ACC112 (cell line): ENCODE data around the gene LSM11.
"Not testable (repeated sequence)": the region's sequence is repeated elsewhere in the genome, so short reads cannot be mapped to it uniquely, and the experiment has no call there.

Experiments
- H2AFZ ChIP-seq: fragments of 200-600 bp; sonication (generic); one replicate; pipeline ENCODE4 v1.6.0; 2017; ENCODE audit warnings: antibody characterized with exemption, low read length; ENCODE audit not compliant: unreplicated experiment
- H3K27ac ChIP-seq: fragments of 200-600 bp; sonication (generic); 2 replicates; pipeline ENCODE4 v1.5.1; 2014; ENCODE audit warnings: low read depth, mild to moderate bottlenecking, antibody characterized with exemption, low read length, moderate library complexity
- H3K27me3 ChIP-seq: fragments of 200-600 bp; sonication (generic); 2 replicates; pipeline ENCODE4 v1.6.1; 2014; ENCODE audit warnings: mild to moderate bottlenecking, antibody characterized with exemption, low read length, moderate library complexity, mixed read lengths; ENCODE audit not compliant: insufficient read depth
- H3K36me3 ChIP-seq: fragments of 200-600 bp; sonication (generic); 2 replicates; pipeline ENCODE4 v1.6.1; 2016; ENCODE audit warnings: mild to moderate bottlenecking, antibody characterized with exemption, low read length, moderate library complexity, mixed read lengths; ENCODE audit not compliant: insufficient read depth
- H3K4me1 ChIP-seq: fragments of 200-600 bp; sonication (generic); one replicate; pipeline ENCODE4 v1.6.1; 2016; ENCODE audit warnings: low read length, mixed read lengths; ENCODE audit not compliant: insufficient read depth, unreplicated experiment, control insufficient read depth
- H3K4me3 ChIP-seq: fragments of 200-600 bp; sonication (generic); 2 replicates; pipeline ENCODE4 v1.5.1; 2014; ENCODE audit warnings: mild to moderate bottlenecking, low read depth, low read length
- H3K79me2 ChIP-seq: fragments of 200-600 bp; sonication (generic); one replicate; pipeline ENCODE4 v1.6.0; 2016; ENCODE audit warnings: low read length; ENCODE audit not compliant: control insufficient read depth, unreplicated experiment, insufficient read depth

Gene LSM11

DNA sequence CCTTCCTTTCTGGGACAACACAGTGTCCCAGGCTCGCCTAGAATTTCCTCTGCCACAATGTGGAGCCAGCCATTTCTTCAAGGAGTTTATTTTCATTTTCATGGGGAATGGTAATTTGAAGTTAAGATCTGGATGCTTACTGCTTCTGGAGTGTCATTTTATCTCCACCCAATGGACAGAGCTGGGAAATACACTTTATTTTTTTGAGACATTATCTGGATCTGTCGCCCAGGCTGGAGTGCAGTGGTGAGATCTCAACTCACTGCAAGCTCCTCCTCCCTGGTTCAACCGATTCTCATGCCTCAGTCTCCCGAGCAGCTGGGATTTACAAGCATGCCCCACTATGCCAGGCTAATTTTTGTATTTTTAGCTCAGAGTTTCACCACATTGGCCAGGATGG lies 25.0 kb upstream of the LSM11 start:
- Histone ChIP-seq H3K4me3 (no peak overlapping the region), H3K27me3 (no peaks in the 10 kb centered on the region), H3K27ac (no peak overlapping the region), H2AFZ (no peak overlapping the region), H3K79me2 (no peaks in the 10 kb centered on the region), H3K36me3 (no peaks in the 10 kb centered on the region), H3K4me1 (peaks cover 7% of the 10 kb centered on the region)

- H3K27me3 ChIP-seq, result no peaks in the 10 kb centered on the region
- no peaks in the 10 kb centered on the region for H3K79me2 ChIP-seq
- H3K4me1 ChIP-seq, result peaks cover 7% of the 10 kb centered on the region
- H2AFZ ChIP-seq, result no peak overlapping the region
- H3K36me3 ChIP-seq, result no peaks in the 10 kb centered on the region
- H3K27ac ChIP-seq, result no peak overlapping the region
- H3K4me3 ChIP-seq, result no peak overlapping the region
Measured at GRCh38 chr5:157719245-157719644, 24.3 kb upstream of the LSM11 start.

DNA sequence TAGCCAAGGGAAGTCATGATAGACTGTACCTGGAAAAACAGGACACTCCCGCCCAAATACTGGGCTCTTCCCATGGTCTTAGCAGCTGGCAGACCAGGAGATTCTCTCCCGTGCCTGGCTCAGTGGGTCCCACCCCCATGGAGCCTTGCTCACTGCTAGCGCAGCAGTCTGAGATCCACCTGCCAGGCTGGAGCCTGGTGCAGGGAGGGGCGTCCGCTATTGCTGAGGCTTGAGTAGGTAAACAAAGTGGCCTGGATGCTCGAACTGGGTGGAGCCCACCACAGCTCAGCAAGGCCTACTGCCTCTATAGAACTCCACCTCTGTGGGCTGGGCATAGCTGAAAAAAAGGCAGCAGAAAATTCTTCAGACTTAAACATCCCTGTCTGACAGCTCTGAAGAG lies 22.4 kb upstream of the LSM11 start:
- Histone ChIP-seq H3K27ac (no peak overlapping the region), H3K27me3 (no peaks in the 10 kb centered on the region), H3K36me3 (no peaks in the 10 kb centered on the region), H3K4me1 (peaks cover 7% of the 10 kb centered on the region), H2AFZ (no peak overlapping the region), H3K4me3 (no peak overlapping the region), H3K79me2 (no peaks in the 10 kb centered on the region)

- not testable (repeated sequence) for H3K27me3 ChIP-seq, H3K4me3 ChIP-seq, H3K27ac ChIP-seq, H3K36me3 ChIP-seq, H3K4me1 ChIP-seq, H2AFZ ChIP-seq, H3K79me2 ChIP-seq
Measured at GRCh38 chr5:157722895-157723294, 20.6 kb upstream of the LSM11 start.

DNA sequence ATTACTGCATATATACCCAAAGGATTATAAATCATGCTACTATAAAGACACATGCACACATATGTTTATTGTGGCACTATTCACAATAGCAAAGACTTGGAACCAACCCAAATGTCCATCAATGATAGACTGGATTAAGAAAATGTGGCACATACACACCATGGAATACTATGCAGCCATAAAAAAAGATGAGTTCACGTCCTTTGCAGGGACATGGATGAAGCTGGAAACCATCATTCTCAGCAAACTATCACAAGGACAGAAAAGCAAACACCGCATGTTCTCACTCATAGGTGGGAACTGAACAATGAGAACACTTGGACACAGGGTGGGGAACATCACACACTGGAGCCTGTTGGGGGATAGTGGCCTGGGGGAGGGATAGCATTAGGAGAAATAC lies 16.9 kb upstream of the LSM11 start:
- not testable (repeated sequence) for H3K27ac ChIP-seq, H3K4me1 ChIP-seq, H3K27me3 ChIP-seq, H3K36me3 ChIP-seq, H2AFZ ChIP-seq, H3K4me3 ChIP-seq, H3K79me2 ChIP-seq

DNA sequence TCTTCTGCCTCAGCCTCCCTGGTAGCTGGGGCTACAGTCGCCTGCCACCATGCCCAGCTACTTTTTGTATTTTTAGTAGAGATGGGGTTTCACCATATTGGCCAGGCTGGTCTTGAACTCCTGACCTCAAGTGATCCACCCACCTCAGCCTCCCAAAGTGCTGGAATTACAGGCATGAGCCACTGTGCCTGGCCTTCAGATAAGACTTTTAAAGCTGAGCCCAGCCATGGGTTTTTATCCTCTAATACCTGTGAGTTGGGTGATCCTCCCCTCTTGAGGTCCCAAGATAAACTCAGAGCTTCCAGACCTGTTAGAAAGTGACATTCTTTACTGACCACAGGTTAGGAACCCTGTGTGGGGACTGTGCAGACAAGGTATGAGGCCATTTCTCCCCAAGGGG lies 15.7 kb upstream of the LSM11 start:
- H2AFZ ChIP-seq, H3K36me3 ChIP-seq, H3K27ac ChIP-seq, H3K79me2 ChIP-seq, H3K4me3 ChIP-seq, H3K27me3 ChIP-seq, H3K4me1 ChIP-seq: not testable (repeated sequence)

DNA sequence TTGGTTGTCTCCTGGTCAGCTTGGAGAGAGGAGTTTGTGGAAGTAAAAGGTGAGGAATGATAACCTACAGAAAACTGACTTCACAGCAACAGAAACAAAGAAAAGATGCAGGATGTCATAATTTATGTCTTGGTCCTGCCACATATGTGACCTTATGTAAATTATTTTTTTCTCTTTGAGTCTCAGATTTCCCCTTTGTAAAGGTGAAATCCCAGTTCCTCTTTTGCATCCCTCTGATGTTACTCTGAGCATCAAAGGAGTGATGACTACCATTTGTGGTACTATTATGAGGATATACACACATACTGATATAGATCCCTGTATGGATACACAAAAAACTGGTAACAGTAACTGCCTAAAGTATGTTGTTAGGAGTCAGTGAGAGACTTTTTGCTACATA lies 13.7 kb upstream of the LSM11 start:
- H2AFZ ChIP-seq, result no peak overlapping the region
- H3K79me2 ChIP-seq, result no peaks in the 10 kb centered on the region
- no peak overlapping the region for H3K27ac ChIP-seq
- H3K27me3 ChIP-seq, result no peaks in the 10 kb centered on the region
- no peaks in the 10 kb centered on the region for H3K4me1 ChIP-seq
- H3K36me3 ChIP-seq, result no peaks in the 10 kb centered on the region
- H3K4me3 ChIP-seq, result no peak overlapping the region

DNA sequence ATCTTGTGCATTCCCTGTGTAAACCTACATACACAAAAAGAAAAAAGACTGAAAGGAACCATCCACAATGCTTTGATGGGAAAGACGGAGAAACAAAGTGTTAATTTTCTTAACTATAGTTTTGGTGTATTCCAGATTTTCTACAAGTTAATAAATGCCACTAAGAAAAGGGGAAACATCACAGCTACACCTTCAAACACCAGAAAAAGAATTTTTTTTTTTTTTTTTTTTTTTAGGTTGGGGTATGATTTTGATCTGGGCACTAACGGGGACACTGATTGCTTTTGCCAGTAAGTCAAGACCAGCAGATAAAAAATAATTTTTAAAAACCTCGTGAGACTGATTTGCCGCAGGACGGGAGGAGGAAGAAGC lies 12.6 kb upstream of the LSM11 start:
- peak overlapping the region; percentile 52 for H2AFZ ChIP-seq
- no peaks in the 10 kb centered on the region for H3K27me3 ChIP-seq
- H3K4me3 ChIP-seq, result peak overlapping the region; percentile 85
- H3K27ac ChIP-seq, result peak overlapping the region; percentile 83; the same call in 1 of the 2 replicates
- no peaks in the 10 kb centered on the region for H3K79me2 ChIP-seq
- H3K4me1 ChIP-seq, result no peaks in the 10 kb centered on the region
- no peaks in the 10 kb centered on the region for H3K36me3 ChIP-seq

DNA sequence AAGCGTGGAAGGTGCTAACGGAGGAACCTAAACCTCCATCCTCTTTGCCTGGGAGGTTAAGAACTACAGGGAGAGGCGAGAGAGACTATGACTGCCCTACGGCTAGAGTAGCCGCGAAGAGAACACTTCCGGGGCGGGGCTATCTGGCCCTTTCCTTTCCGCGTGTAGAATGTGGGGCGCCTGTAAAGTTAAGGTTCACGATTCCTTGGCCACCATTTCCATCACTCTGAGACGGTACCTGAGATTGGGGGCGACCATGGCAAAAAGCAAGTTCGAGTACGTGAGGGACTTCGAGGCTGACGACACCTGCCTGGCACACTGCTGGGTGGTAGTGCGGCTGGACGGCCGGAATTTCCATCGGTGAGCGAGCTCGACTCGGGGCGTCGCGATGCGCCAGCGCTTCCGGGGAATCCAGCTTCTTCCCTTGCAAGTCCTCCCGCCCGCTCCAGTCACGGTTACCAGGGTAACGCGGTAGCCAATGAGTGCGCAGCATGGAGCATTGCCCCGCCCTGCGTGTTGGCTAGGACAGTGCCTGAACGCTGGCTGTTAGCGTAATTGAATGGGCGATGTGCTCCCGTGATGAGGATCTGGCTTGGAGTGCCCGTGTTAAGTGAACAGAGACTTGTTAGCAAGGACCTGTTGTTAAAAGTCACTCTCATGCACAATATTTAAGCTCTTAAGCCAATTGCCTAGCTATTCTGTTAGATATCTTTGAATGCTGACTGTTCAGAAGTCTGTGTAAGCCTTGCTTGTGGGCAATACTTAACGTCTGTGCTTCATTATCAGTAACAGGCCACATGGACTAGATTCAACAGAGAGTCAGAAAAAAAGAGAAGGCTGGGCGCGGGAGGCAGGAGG lies 12.0 kb upstream of the LSM11 start, which contains the start of gene THG1L:
Gene THG1L (plus strand): TSS at position 149 of the 858 bp plus-strand sequence. CDS start 21 bp downstream, at position 170.
- Histone ChIP-seq H2AFZ (peak within 1 kb of the TSS; percentile 93), H3K4me3 (peak within 1 kb of the TSS; percentile 85), H3K36me3 (no peaks in the 10 kb centered on the region), H3K79me2 (no peaks in the 10 kb centered on the region), H3K27ac (peak within 1 kb of the TSS; percentile 83), H3K27me3 (no peaks in the 10 kb centered on the region), H3K4me1 (no peaks in the 10 kb centered on the region)

- H3K4me1 ChIP-seq, result no peaks in the 10 kb centered on the region
- peak overlapping the region; percentile 40 for H2AFZ ChIP-seq
- H3K27ac ChIP-seq, result no peak overlapping the region
- H3K27me3 ChIP-seq, result no peaks in the 10 kb centered on the region
- H3K4me3 ChIP-seq, result peak overlapping the region; percentile 85
- H3K36me3 ChIP-seq, result no peaks in the 10 kb centered on the region
- no peaks in the 10 kb centered on the region for H3K79me2 ChIP-seq
Measured at GRCh38 chr5:157732130-157732514, 11.4 kb upstream of the LSM11 start.

DNA sequence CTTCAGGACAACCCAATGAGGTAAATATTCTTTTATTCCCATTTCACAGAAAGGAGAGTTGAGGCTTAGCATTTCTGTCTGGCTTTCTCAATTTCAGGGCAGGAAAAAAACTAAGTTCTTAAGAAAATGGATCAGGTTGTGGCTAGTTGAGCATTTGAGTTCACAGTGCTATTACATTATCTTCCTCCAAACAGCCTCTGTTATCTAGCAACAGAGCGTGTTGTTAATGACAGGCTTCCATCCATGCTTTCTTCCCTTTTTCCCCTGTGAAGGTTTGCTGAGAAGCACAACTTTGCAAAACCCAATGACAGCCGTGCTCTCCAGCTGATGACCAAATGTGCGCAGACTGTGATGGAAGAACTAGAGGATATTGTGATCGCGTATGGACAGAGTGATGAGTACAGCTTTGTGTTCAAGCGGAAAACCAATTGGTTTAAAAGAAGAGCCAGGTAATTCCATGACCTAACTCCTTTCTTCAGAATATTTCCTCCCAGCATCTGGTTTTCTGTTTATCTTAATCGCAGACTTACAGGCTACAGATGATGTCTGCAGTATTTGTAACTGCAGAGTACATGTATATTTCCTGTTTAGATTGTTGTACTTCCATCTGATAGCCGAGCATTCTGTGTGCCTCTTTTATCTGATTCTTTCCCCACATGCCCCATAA lies 10.8 kb upstream of the LSM11 start:
- no peak overlapping the region for H3K27ac ChIP-seq
- no peaks in the 10 kb centered on the region for H3K79me2 ChIP-seq

More for the DNA sequence above, 10.8 kb upstream of the LSM11 start:
- no peak overlapping the region for H2AFZ ChIP-seq
- no peaks in the 10 kb centered on the region for H3K36me3 ChIP-seq
- H3K4me1 ChIP-seq, result no peaks in the 10 kb centered on the region
- H3K27me3 ChIP-seq, result no peaks in the 10 kb centered on the region
- H3K4me3 ChIP-seq, result no peak overlapping the region
